ENCODE measurements around the gene GPR146. TPM values are rescaled to one million over a fixed set of nuclear protein-coding genes. Genes with fewer than 3 reads are reported as not detected.
A peak's percentile ranks its signal among the peaks of the same experiment; 100 is the strongest.

The GPR146 gene
- total and polyA plus RNA-seq, 2 of the 13 experiments (the other 11 are each of a cell fraction or from before 2014, with no cell fraction given): 2.0 to 15.9 TPM

- TF ChIP-seq CHD4 (IDR thresholded peaks at IDR 0.05; ENCODE audit: borderline replicate concordance, low read length) (no peak), ZBTB44 (CRISPR knock-in tag; IDR thresholded peaks at IDR 0.05) (no peak), ZSCAN12 (CRISPR knock-in tag; IDR thresholded peaks at IDR 0.05) (no peak), SCMH1 (CRISPR knock-in tag; IDR thresholded peaks at IDR 0.05; ENCODE audit: borderline replicate concordance) (no peak), ZFYVE20 (CRISPR knock-in tag; IDR thresholded peaks at IDR 0.05; ENCODE audit: borderline replicate concordance, low read depth) (no peak), ZBTB20 (CRISPR knock-in tag; IDR thresholded peaks at IDR 0.05; ENCODE audit: borderline replicate concordance, low read depth) (no peak), THYN1 (CRISPR knock-in tag; IDR thresholded peaks at IDR 0.05; ENCODE audit: borderline replicate concordance, low read depth) (no peak), HOXA9 (CRISPR knock-in tag; IDR thresholded peaks at IDR 0.05; ENCODE audit: borderline replicate concordance) (no peak), EZH2 (conservative IDR thresholded peaks at IDR 0.05; ENCODE audit: low read depth, low read length) (no peak), NFYB (CRISPR knock-in tag; IDR thresholded peaks at IDR 0.05) (no peak), REL (CRISPR knock-in tag; conservative IDR thresholded peaks at IDR 0.05) (no peak), ZSCAN29 (CRISPR knock-in tag; conservative IDR thresholded peaks at IDR 0.05) (no peak), ZNF296 (CRISPR knock-in tag; conservative IDR thresholded peaks at IDR 0.05) (no peak), EEA1 (CRISPR knock-in tag; IDR thresholded peaks at IDR 0.05; ENCODE audit: borderline replicate concordance) (no peak), SP5 (CRISPR knock-in tag; IDR thresholded peaks at IDR 0.05; ENCODE audit: borderline replicate concordance, low read depth) (no peak), ZNF563 (CRISPR knock-in tag; IDR thresholded peaks at IDR 0.05) (peak; percentile 69), FOXC1 (CRISPR knock-in tag; IDR thresholded peaks at IDR 0.05; ENCODE audit: borderline replicate concordance) (no peak), BRF2 (CRISPR knock-in tag; IDR thresholded peaks at IDR 0.05) (no peak), SMAD9 (CRISPR knock-in tag; IDR thresholded peaks at IDR 0.05) (no peak), ZFP62 (CRISPR knock-in tag; IDR thresholded peaks at IDR 0.05) (no peak), LRRFIP1 (CRISPR knock-in tag; conservative IDR thresholded peaks at IDR 0.05) (no peak), KLF13 (CRISPR knock-in tag; IDR thresholded peaks at IDR 0.05) (no peak), ZNF761 (CRISPR knock-in tag; conservative IDR thresholded peaks at IDR 0.05) (0 out of 2 replicates have a peak, but pooled peaks have one; percentile 60), ZFY (CRISPR knock-in tag; IDR thresholded peaks at IDR 0.05) (peak; percentile 81), POLR2A (IDR thresholded peaks at IDR 0.05; ENCODE audit: insufficient read depth in 1 of 2, low read depth in 2 of 2, low read length in 2 of 2) (no peak), MEIS2 (CRISPR knock-in tag; IDR thresholded peaks at IDR 0.05) (peak; percentile 34; the same call in 1 of the 2 replicates), FOXM1 (CRISPR knock-in tag; IDR thresholded peaks at IDR 0.05) (no peak), ZNF251 (CRISPR knock-in tag; IDR thresholded peaks at IDR 0.05) (no peak)
Measured at GRCh38 chr7:1028044-1028770, 16.1 kb upstream of the GPR146 start (continued).

Measured in HepG2 (cell line).